OCI-LY1 (cell line): Measurements from ENCODE around the gene B3GLCT.
"Not testable (repeated sequence)": the region's sequence is repeated elsewhere in the genome, so short reads cannot be mapped to it uniquely, and the experiment has no call there.

Experiments
- H2AFZ ChIP-seq: fragments of 200-600 bp; sonication (generic), shearing (Covaris generic); 2 replicates; pipeline ENCODE4 v1.6.0; 2014; ENCODE audit warnings: antibody characterized with exemption, mild to moderate bottlenecking, low read length
- H3F3A ChIP-seq: fragments of 200-600 bp; sonication (generic), shearing (Covaris generic); 2 replicates; pipeline ENCODE4 v1.6.0; 2014; ENCODE audit warnings: mild to moderate bottlenecking, antibody characterized with exemption, low read length, moderate library complexity; ENCODE audit not compliant: insufficient read depth
- H3K27ac ChIP-seq: fragments of 200-600 bp; sonication (generic); 2 replicates; pipeline ENCODE4 v1.5.1; 2014; ENCODE audit warnings: low read length, mixed run types, mild to moderate bottlenecking, low read depth; ENCODE audit not compliant: poor library complexity, severe bottlenecking
- H3K27me3 ChIP-seq: fragments of 200-600 bp; sonication (generic); 2 replicates; pipeline ENCODE4 v1.6.0; 2014; ENCODE audit warnings: antibody characterized with exemption, mild to moderate bottlenecking, low read length, moderate library complexity; ENCODE audit not compliant: insufficient read depth
- H3K36me3 ChIP-seq: fragments of 200-600 bp; sonication (generic); 2 replicates; pipeline ENCODE4 v1.6.1; 2014; ENCODE audit warnings: mild to moderate bottlenecking, antibody characterized with exemption, low read length, moderate library complexity, mixed read lengths; ENCODE audit not compliant: insufficient read depth
- H3K4me1 ChIP-seq: fragments of 200-600 bp; sonication (generic); 2 replicates; pipeline ENCODE4 v1.5.1; 2014; ENCODE audit warnings: mild to moderate bottlenecking, low read length, moderate library complexity; ENCODE audit not compliant: insufficient read depth, severe bottlenecking
- H3K4me2 ChIP-seq: fragments of 200-600 bp; sonication (generic), shearing (Covaris generic); 2 replicates; pipeline ENCODE4 v1.6.1; 2014; ENCODE audit warnings: low read length
- H3K4me3 ChIP-seq: fragments of 200-600 bp; sonication (generic); 2 replicates; pipeline ENCODE4 v1.5.1; 2014; ENCODE audit warnings: low read length, low read depth, mild to moderate bottlenecking, mixed read lengths; ENCODE audit not compliant: poor library complexity, severe bottlenecking
- H3K79me2 ChIP-seq: fragments of 200-600 bp; shearing (Covaris generic); 2 replicates; pipeline ENCODE4 v1.6.1; 2016; ENCODE audit warnings: mixed run types, low read length, mixed read lengths; ENCODE audit not compliant: insufficient read depth
- H3K9ac ChIP-seq: fragments of 200-600 bp; sonication (generic), shearing (Covaris generic); 2 replicates; pipeline ENCODE4 v1.6.1; 2014; ENCODE audit warnings: mild to moderate bottlenecking, low read length, mixed read lengths
- H3K9me2 ChIP-seq: fragments of 200-600 bp; sonication (generic), shearing (Covaris generic); 2 replicates; pipeline ENCODE4 v1.6.1; 2014; ENCODE audit warnings: low read depth, mild to moderate bottlenecking, low read length, mixed read lengths
- H3K9me3 ChIP-seq: fragments of 200-600 bp; shearing (Covaris generic); 2 replicates; pipeline ENCODE4 v1.6.1; 2014; ENCODE audit warnings: low read length, mixed read lengths
- H4K20me1 ChIP-seq: fragments of 200-600 bp; sonication (generic), shearing (Covaris generic); 2 replicates; pipeline ENCODE4 v1.6.0; 2016; ENCODE audit warnings: mild to moderate bottlenecking, low read length; ENCODE audit not compliant: insufficient read depth
- EZH2 ChIP-seq: fragments of 200-600 bp; sonication (generic), shearing (Covaris generic); IDR thresholded peaks from 2 replicates; pipeline ENCODE4 v1.8.0; 2017; ENCODE audit warnings: borderline replicate concordance, mixed run types, mild to moderate bottlenecking, antibody characterized with exemption, low read length, moderate library complexity, mixed read lengths
- TF ChIP-seq, protein P1 (sequence below): fragments of 200-600 bp; sonication (generic), shearing (Covaris generic); IDR thresholded peaks from 2 replicates; pipeline ENCODE4 v1.5.1; 2017; ENCODE audit warnings: mild to moderate bottlenecking, antibody characterized with exemption, low read length, moderate library complexity, mixed read lengths

Gene B3GLCT

DNA sequence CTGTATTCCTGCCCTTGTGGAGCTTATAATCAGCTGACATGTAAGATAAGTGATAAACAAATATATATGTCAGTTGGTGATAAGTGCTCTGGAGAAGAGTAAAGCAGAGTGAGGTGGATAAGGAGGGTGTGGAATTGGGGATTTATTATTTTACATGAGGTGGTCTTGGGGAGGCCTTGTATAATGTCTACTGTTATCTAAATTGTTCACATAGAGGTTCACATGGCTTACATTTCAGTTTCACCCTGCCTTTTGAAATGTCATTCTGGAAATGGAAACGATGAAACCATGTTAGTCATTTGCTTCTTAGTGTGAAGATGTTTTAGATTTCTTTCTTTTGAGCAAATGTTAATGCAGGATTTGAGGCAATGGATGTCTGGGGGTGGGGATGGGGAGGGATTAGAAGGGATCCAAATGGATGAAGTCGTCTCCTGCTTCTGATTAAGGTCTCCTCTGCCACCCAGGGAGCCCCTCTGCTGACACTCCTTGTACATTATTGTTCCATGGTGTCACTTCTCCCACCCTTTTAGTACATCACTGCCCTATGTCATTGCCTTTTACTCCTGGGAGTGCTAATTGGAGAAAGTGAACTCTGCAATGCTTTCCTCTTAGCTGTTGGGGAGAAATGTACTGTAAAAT is 14.0 kb downstream of the B3GLCT start:
- no peak for TF ChIP-seq EZH2
- TF ChIP-seq, protein P1, sequence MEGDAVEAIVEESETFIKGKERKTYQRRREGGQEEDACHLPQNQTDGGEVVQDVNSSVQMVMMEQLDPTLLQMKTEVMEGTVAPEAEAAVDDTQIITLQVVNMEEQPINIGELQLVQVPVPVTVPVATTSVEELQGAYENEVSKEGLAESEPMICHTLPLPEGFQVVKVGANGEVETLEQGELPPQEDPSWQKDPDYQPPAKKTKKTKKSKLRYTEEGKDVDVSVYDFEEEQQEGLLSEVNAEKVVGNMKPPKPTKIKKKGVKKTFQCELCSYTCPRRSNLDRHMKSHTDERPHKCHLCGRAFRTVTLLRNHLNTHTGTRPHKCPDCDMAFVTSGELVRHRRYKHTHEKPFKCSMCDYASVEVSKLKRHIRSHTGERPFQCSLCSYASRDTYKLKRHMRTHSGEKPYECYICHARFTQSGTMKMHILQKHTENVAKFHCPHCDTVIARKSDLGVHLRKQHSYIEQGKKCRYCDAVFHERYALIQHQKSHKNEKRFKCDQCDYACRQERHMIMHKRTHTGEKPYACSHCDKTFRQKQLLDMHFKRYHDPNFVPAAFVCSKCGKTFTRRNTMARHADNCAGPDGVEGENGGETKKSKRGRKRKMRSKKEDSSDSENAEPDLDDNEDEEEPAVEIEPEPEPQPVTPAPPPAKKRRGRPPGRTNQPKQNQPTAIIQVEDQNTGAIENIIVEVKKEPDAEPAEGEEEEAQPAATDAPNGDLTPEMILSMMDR: no peak
- Histone ChIP-seq H3K36me3 (no peaks in the 10 kb centered on the region), H3K27me3 (no peaks in the 10 kb centered on the region), H3K9me3 (no peaks in the 10 kb centered on the region), H3K27ac (no peak overlapping the region), H3F3A (no peaks in the 10 kb centered on the region), H3K4me1 (no peaks in the 10 kb centered on the region), H3K9me2 (no peaks in the 10 kb centered on the region), H4K20me1 (no peaks in the 10 kb centered on the region), H3K9ac (no peak overlapping the region), H3K4me3 (no peak overlapping the region), H3K4me2 (no peak overlapping the region), H3K79me2 (no peaks in the 10 kb centered on the region), H2AFZ (no peak overlapping the region)

DNA sequence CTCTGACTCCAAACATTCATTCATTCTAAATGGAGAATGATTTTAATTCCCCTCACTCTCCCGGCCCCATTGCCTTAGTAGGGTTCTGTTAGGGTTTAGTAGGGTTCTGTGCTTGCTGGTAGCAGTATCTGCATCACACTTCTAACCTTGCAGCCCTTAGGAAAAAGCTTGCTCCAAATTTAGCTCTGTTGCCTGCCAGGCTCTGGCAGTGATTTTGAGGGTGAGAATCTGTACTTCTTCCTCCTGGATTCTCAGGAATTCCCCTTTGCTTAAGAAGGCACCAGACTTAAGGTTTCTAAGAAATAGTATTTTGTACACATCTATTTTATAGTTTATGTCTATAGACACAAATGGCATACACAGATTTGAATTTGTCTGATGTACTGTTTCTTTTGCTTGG is 14.7 kb downstream of the B3GLCT start:
- Histone ChIP-seq H3K4me2 (no peak overlapping the region), H3K9me3 (no peaks in the 10 kb centered on the region), H3K27ac (no peak overlapping the region), H3K27me3 (no peaks in the 10 kb centered on the region), H3K9me2 (no peaks in the 10 kb centered on the region), H3K9ac (no peak overlapping the region), H2AFZ (no peak overlapping the region), H3F3A (no peaks in the 10 kb centered on the region), H3K4me3 (no peak overlapping the region), H3K79me2 (no peaks in the 10 kb centered on the region), H3K36me3 (no peaks in the 10 kb centered on the region), H4K20me1 (no peaks in the 10 kb centered on the region), H3K4me1 (no peaks in the 10 kb centered on the region)
- TF ChIP-seq EZH2: no peak
- TF ChIP-seq, protein P1: no peak

DNA sequence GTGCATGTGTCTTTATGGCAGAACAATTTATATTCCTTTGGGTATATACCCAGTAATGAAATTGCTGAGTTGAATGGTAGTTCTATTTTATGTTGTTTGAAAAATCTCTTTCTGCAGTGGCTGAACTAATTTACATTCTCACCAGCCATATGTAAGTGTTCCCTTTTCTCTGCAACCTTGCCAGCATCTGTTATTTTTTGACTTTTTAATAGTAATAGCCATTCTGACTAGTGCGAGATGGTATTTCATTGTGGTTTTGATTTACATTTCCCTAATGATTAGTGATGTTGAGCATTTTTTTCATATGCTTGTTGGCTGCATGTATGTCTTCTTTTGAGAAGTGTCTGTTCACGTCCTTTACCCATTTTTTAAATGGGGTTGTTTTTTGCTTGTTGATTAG is 17.1 kb downstream of the B3GLCT start:
- not testable (repeated sequence) for H3K4me2 ChIP-seq, H4K20me1 ChIP-seq, H3K4me1 ChIP-seq

DNA sequence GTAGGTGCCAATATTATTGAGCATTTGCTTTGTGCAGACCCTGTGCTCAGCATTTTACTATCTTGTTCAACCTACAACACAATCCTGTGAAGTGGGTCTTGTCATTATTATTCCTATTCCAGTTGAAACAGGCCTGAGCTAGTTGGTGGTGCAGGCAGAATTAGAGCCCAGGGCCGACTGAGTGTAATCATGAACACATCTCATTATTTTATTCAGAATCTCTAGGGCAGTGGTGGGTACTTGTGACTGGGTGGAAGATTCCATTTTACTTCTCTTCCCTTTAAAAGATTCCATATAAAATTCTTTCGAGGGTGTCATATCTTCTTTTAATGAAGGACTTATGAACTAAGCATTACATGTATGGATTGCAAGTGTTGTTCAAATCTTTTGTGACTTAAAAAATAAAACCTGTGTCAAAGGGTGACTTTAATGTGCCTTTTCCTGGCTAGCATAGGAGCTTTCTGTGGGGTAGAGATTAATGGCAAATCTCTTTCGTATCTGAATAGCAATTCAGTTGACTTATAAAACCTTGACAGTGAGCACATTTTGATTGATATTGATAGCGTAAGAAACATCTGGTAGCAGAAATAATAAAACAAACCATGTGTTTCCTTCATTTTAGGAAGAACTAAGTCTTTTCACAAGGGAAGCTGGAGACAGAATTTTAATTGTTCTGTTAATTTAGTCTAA is 20.3 kb downstream of the B3GLCT start:
- Histone ChIP-seq H3K9me3 (no peaks in the 10 kb centered on the region), H3K79me2 (no peaks in the 10 kb centered on the region), H3K4me3 (no peak overlapping the region), H3K4me2 (no peak overlapping the region), H3K9me2 (no peaks in the 10 kb centered on the region), H3K9ac (no peak overlapping the region), H4K20me1 (no peaks in the 10 kb centered on the region), H3K36me3 (no peaks in the 10 kb centered on the region), H3K27ac (no peak overlapping the region), H3F3A (no peaks in the 10 kb centered on the region), H2AFZ (no peak overlapping the region), H3K27me3 (no peaks in the 10 kb centered on the region), H3K4me1 (no peaks in the 10 kb centered on the region)
- TF ChIP-seq, protein P1: no peak
- no peak for TF ChIP-seq EZH2

More for the DNA sequence above, 17.1 kb downstream of the B3GLCT start:
- not testable (repeated sequence) for H3K27me3 ChIP-seq, H3K27ac ChIP-seq, H3K9me3 ChIP-seq, H3K79me2 ChIP-seq, H3F3A ChIP-seq, H2AFZ ChIP-seq, H3K36me3 ChIP-seq, H3K9me2 ChIP-seq, H3K4me3 ChIP-seq, H3K9ac ChIP-seq
